OCI-LY1 (cell line): ENCODE data around the gene DPY19L1.

Experiments used
- EZH2 ChIP-seq: fragments of 200-600 bp; sonication (generic), shearing (Covaris generic); IDR thresholded peaks from 2 replicates; pipeline ENCODE4 v1.8.0; 2017; ENCODE audit warnings: borderline replicate concordance, mixed run types, mild to moderate bottlenecking, antibody characterized with exemption, low read length, moderate library complexity, mixed read lengths
- TF ChIP-seq, protein P1 (sequence below): fragments of 200-600 bp; sonication (generic), shearing (Covaris generic); IDR thresholded peaks from 2 replicates; pipeline ENCODE4 v1.5.1; 2017; ENCODE audit warnings: mild to moderate bottlenecking, antibody characterized with exemption, low read length, moderate library complexity, mixed read lengths

DNA sequence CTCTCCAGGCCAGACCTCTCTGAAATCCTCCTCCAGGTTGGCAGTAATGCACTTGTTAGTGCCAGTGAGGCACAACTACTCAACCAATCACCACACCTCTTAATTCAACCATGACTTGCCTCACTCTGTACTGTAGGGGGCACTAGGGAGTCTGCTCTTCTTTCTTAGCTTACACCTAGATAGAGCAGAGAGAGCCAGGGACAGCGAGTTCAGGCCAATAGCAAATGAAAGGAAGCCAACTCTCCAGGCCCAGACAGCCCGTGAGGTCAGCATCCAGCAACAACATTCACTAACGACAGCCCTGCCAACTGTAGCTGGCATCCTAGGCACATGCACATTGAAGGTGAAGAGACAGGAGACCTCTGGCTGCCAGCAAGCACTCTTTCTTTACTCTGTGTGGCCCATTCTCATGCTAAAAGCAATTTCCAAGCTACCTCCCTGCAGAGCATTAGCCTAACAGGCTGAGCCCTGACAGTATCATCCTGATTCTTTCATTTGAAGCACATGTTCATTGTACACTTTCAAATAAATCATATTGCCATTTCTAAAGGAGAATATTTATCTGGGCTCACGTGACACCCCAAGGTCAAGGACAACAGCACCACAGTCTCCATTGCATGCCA is 136.3 kb downstream of the DPY19L1 start:
- TF ChIP-seq, protein P1, sequence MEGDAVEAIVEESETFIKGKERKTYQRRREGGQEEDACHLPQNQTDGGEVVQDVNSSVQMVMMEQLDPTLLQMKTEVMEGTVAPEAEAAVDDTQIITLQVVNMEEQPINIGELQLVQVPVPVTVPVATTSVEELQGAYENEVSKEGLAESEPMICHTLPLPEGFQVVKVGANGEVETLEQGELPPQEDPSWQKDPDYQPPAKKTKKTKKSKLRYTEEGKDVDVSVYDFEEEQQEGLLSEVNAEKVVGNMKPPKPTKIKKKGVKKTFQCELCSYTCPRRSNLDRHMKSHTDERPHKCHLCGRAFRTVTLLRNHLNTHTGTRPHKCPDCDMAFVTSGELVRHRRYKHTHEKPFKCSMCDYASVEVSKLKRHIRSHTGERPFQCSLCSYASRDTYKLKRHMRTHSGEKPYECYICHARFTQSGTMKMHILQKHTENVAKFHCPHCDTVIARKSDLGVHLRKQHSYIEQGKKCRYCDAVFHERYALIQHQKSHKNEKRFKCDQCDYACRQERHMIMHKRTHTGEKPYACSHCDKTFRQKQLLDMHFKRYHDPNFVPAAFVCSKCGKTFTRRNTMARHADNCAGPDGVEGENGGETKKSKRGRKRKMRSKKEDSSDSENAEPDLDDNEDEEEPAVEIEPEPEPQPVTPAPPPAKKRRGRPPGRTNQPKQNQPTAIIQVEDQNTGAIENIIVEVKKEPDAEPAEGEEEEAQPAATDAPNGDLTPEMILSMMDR = peak; percentile 69
- no peak for TF ChIP-seq EZH2
